Fibroblast of villous mesenchyme (primary cell): Measurements from ENCODE around the gene PGBD4. TPM values are rescaled to one million over a fixed set of nuclear protein-coding genes. Genes with fewer than 3 reads are reported as not detected.
"Not testable (repeated sequence)": the region's sequence is repeated elsewhere in the genome, so short reads cannot be mapped to it uniquely, and the experiment has no call there.

Experiments
- DNase-seq: peaks from one replicate; pipeline ENCODE4 v3.0.0-alpha.2; 2010; ENCODE audit warnings: low read depth
- H3K4me3 ChIP-seq: 2 replicates; pipeline ENCODE4 v1.5.1; 2011; ENCODE audit warnings: low read depth, mild to moderate bottlenecking, low read length
- CTCF ChIP-seq: IDR thresholded peaks from 2 replicates; pipeline ENCODE4 v1.5.1; 2012; ENCODE audit warnings: low read depth, mild to moderate bottlenecking, low read length; ENCODE audit not compliant: insufficient read depth
- total RNA-seq: library from RNA; depleted of rRNA; stranded (reverse); fragments of >200 nt; gene quantifications from 2 replicates; pipeline ENCODE4 v1.2.3, GENCODE V29; 2012

Gene PGBD4
- total RNA-seq, 1 donor: 2.6 TPM

DNA sequence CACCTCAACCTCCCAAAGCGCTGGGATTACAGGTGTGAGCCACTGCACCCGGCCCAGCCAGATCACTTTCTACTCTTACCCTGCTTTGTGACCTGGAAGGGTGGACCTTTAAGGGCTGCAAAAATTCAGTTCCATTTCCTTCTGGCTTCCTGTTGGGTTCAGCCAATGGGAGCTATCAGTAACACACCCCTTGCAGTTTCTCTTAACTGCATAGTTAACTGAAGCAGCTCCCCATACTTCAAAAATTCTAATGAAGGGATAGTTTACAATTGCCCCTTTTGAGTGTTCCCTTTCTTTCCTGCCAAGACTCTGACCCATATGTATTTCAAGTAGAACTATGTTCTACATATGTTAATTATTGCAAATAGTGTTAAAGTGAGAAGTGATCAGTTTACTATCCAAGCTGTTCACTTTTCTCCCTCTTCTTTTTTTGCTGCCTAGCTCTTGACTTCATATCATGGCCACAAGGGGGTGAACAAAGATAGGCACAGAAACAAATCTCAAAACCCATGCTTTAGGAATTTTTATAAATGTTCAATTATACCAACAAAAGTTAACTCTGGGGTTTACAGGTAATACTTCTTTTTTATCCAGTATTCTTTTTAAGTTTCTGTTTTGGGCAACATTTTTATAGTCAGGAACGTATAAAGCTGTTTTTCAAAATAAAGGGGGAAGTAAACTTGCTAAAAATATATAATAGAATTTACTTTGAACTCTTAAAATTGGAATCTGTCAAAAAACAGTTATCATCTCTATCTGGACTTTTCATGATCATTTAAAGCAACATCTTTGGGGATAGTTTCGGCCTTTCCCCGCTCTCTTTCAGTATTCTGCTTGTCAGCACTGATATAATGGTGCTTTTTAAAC is 8.1 kb downstream of the PGBD4 start:
- no peak overlapping the region for H3K4me3 ChIP-seq
- DNase-seq: peak; percentile 68
- TF ChIP-seq CTCF: peak; percentile 88

- H3K4me3 ChIP-seq: no peak overlapping the region
- no peak for TF ChIP-seq CTCF
- no peak for DNase-seq
Measured at GRCh38 chr15:34111488-34111887, 9.6 kb downstream of the PGBD4 start.

DNA sequence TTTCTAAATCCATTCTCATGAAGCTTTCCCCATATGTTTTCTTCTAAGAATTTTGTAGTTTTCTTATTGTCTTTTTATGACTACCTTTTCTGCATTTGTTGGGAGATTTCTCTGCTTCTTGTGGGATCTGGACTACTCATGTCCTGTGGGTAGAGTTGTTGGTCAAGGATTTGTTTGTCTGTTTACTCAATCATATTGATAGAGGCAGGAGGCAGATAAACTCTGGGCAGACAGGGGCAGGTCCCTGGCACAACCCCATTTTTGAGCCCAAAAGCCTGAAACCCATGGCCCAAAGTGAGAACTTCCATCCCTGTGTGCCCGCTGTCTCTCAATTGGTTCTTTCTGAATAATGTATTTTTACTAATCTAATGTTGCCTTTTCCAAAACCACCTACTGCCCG is 12.3 kb downstream of the PGBD4 start:
- DNase-seq: no peak
- H3K4me3 ChIP-seq: no peak overlapping the region
- no peak for TF ChIP-seq CTCF

DNA sequence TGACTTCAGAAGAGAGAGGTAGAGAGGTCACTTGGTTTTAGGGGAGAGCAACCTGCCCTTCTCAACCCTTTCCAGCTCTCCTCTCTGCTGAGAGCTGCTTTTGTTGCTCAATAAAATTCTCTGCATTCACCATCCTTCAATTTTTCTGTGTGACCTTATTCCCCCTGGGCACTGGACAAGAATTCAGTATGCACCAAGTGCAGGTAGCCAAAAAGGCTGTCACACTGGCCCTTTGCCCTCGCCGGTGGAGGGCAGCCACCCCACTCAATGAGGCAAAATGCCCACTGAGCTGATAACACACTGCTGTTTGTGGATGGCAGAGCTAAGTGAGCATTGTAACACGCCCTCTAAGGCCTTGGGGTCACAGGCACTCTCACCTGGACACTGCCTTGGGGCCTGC is 12.9 kb downstream of the PGBD4 start:
- TF ChIP-seq CTCF: no peak
- DNase-seq: no peak
- no peak overlapping the region for H3K4me3 ChIP-seq

GRCh38 chr15:34116620-34117019 is 14.7 kb downstream of the PGBD4 start:
- TF ChIP-seq CTCF: no peak
- no peak for DNase-seq
- H3K4me3 ChIP-seq: no peak overlapping the region

- no peak overlapping the region for H3K4me3 ChIP-seq
- peak; percentile 77 for DNase-seq
- TF ChIP-seq CTCF: no peak
Measured at GRCh38 chr15:34119291-34119690, 17.4 kb downstream of the PGBD4 start.

GRCh38 chr15:34120420-34120819 is 18.5 kb downstream of the PGBD4 start:
- not testable (repeated sequence) for DNase-seq, H3K4me3 ChIP-seq

DNA sequence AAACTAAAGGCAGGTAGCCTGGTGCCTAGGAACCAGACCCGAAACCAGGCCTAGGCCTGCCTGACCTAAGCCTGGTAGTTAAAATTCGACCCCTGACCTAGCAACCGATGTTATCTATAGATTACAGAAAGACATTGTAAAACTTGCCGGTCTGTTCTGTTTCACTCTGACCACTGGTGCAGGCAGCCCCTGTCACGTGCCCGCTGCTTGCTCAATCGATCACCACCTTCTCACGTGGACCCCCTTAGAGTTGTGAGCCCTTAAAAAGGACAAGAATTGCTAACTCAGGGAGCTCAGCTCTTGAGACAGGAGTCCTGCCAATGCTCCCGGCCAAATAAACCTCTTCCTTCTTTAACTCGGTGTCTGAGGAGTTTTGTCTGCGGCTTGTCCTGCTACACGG is 19.9 kb downstream of the PGBD4 start:
- DNase-seq: peak; percentile 77
- H3K4me3 ChIP-seq: not testable (repeated sequence)
